Measurements from ENCODE around the gene AMOT.

The AMOT gene

DNA sequence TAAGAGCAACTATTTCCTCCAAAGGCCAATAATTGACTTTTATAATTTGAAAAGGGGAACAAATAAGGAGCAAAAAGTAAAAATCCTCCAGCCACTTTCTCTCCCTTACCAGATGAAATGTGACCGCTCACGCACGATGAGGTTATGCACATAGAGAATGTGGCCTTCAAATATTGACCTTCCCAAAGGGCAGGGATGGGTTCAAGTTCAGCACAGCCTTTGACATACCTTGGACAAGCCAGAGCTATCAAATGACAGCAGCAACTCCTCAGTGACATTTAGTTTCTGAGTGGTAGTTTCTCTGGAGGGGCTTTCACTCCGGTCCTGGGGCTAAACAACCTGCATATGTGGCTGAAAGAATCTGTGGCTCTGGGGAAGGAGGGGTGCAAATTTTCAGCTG, 50.7 kb downstream of the AMOT start:
- DNase-seq = no peak

- DNase-seq = no peak
These were observed 54.6 kb downstream of the AMOT start for GRCh38 chrX:112786076-112786475.

GRCh38 chrX:112785344-112785743, 55.3 kb downstream of the AMOT start:
- DNase-seq = no peak

GRCh38 chrX:112784692-112785091, 55.9 kb downstream of the AMOT start:
- no peak for DNase-seq

- DNase-seq = no peak
These were observed 61.5 kb downstream of the AMOT start for GRCh38 chrX:112779139-112779538.

DNA sequence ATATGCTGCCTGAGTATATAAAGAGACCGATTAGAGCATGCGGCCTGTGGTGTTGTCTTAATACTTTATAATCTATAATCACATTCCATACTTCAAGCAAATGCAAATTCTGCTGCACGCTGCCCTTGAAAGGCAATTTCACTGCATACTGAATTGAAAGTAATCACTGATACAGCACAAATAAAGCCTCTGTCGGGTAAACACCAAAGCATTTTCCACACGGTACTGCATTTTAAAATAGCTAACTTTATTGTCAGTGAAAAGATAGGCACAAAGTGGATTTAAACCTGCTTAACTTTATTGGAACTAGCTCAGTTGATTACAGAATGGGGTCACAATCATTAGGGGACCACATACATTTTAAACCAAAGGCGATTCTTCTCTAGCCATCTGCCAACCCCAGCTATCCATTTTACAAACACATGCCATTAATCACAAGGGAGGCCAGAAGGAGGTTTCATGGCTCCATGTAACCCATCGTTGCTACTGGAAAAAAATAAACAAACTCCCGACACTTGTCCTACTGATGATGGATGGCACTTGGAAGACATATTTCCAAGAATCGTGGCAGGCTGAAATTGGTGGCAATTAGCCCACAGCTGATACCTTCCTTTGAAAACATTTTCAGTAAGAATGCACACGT, 65.9 kb downstream of the AMOT start:
- DNase-seq = no peak

DNA sequence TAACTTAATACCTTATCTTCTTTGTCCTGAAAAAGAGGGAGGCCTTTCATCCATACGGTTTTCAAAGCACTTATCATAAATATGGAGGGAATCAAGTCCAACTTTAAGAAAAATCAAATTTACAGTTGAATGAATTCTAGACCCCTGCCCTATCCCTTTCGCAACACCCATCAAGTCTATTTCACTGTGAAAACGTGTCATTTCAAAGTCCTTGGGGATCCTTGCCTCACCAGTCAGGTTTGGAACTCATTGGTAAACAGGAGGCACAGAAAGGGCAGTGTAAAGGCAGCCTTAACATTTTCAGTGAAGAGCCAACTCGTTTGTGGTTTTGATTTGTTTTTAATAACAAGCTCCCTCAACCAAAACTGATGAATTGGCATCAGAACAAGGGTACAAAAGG, 66.5 kb downstream of the AMOT start:
- no peak for DNase-seq

GRCh38 chrX:112769034-112769433, 71.6 kb downstream of the AMOT start:
- DNase-seq = no peak

DNA sequence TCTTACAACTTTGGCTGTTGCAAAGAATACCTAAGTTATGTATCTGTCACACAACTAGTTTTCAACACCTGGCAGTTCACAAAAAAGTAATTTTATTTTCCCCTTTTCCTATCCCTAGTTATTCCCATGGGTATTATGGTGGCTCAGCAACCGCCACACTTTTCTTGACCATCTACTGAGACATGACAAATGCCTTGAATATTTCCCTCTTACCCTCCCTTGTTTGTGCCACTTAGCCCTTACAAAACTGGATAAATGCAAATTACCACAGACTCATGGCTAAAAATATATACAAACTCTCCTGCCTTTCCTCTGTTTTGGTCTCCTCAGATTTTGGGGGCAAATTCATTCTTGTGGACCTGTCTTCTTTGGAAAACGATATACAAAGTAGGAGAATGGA, 72.1 kb downstream of the AMOT start:
- DNase-seq = no peak

DNA sequence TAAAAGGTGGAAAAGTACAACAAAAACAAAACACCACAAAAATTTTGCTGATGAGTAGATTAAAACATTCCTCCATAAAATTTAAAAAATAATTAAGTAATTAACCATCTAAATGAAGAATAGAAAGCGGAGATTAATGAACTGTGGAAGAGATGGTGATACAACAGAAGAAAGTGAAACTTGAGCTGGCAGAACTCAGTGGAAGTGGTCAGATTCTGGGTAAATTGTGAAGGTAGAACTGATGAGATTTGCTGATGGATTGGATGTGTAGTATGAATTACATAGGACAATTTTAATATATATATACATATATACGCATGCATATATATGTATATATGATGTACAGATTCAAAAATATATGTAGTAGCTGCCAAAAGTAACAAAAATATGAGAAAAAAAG, 73.9 kb downstream of the AMOT start:
- DNase-seq = no peak

DNA sequence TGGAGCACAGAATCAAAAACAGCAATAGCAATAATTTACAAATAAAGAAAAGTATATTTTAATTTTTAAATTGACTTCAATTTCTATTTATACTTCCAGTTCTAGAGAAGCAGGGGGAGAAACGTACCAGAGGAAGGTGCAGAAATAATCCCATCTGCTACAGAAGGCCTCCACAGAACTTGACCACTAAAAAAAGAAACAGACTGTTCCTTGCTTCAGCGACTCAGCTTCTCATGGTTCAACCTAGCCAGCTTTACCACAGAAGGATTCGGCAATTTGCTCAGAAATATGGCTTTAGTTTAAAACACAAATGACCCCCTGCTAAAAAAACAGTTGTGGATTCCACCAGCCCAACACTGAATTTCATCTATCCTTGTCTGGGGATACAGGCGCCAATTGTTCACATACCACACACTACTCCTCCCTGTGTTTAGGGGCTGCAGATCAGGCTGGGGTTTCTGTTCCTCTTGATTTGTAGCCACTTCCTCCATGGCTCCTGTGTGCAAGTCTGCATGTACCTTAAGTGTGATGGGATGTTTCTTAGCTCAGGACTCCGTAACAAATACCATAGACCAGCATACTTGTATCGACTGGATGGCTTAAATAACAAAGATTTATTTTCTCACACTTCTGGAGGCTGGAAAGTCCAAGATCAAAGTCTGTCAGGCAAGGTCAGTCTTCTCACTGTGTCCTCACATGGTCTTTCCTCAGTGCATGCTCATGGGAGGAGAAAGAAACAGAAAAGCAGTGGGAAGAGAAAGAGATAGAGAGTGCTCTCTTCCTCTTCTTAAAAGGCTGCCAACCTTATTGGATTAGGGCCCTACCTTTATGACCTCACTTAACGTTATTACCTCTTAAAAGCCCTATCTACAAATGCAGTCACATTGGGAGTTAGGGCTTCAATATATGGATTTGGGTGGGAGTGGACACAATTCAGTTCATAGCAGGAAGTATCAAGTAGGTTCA, 79.1 kb downstream of the AMOT start:
- no peak for DNase-seq

GRCh38 chrX:112760697-112761096, 79.9 kb downstream of the AMOT start:
- no peak for DNase-seq

- no peak for DNase-seq
These were observed 80.7 kb downstream of the AMOT start for GRCh38 chrX:112759966-112760365.

DNA sequence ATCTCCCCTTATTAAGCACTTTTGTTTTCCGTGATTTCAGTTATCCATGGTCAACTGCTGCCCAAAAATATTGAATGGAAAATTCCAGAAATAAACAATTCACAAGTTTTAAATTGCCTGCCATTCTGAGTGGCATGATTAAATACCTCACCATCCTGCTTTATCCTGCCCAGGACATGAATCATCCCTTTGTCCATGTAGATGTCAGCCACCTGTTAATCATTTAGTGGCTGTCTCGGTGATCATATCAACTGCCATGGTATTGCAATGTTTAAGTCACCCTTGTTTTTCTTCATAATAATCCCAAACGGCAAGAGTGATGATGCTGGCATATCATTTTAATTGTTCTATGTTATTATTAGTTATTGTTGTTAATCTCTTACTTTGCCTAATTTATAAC, 81.1 kb downstream of the AMOT start:
- no peak for DNase-seq

DNA sequence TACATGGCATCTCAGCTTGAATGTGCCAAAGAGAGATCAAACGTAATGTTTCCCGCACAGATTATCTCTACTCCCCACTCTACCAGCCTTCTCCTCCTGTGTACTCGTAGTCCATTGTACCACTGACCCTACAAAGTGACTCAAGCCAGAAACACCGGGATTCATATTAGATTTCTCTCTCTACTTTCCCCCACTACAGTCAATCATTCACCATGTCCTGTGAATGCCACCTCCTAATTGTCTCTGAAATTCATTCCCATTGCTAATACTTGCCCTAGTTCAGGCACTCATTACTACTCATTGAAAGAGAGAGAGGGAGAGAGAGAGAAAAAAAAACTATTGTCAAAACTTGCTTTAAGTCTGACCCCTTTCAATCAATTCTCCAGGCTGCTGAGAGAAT, 82.7 kb downstream of the AMOT start:
- DNase-seq = no peak

GRCh38 chrX:112753116-112753515, 87.5 kb downstream of the AMOT start:
- no peak for DNase-seq

DNA sequence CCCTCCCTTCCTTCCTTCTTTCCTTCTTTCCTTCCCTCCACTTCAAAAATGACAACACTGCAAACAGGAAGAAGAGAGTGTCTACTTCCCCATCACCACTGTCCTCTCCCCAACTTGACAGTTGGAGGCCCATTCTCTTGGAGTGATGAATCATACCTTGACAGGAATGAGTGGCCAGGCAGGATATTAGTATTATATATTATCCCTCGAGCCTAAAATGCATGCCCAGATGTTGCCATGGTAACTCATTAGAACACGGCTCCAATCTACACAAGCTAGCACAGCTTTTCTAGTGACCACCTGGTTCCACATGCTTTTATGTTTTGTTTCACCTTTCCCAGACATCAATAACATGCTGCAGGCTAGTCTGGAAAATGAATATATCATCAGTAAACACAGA, 89.6 kb downstream of the AMOT start:
- DNase-seq = no peak

- DNase-seq = no peak
These were observed 93.6 kb downstream of the AMOT start for GRCh38 chrX:112746812-112747595.

DNA sequence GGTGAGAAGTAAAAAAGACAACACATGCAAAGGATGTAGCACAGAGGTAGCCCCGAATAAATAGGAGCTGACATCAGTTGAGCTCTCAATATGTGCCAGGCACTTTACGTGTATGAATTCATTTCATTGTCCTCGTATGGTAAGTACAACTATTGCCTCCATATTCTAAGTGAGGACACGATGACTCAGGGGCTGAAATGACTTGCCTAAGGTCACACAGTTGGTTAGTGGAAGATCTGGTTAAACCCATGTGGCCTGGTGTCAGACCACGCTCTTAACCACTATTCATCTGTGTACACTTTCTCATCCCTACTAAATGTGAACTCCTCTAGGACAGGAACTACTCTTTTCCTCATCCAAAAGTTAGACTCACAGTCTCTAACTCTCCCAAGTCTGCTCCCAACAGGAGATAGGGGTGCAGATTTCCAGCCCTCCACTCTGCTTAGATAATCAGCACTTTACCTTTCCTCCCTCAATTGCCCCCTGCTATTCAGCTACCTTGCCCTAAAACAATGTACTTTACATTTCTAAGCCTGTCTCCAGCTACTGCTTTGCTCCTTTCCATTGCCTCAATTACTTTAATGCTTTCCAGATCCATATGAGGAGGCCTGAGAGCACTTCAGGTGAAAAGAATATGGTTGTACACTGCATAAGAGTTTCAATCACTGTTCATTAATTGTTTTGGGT, 102.1 kb downstream of the AMOT start:
- no peak for DNase-seq

- DNase-seq = no peak
These were observed 104.3 kb downstream of the AMOT start for GRCh38 chrX:112736310-112736709.

DNA sequence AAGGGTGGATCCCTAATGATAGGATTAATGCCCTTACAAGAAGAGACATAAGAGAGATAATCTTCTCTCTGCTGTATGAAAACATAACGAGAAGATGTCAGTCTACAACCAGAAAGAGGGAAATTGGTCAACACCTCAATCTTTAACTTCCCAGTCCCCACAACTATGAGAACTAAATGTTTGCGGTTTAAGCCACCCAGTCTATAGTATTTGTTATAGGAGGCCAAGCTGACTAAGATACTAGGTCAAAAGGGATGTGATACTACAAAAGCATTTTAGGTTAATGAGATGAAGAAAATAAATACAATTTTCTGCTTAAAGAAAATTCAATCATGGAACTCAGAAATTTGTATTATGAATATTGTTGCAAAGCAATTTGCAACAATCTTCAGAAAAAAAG, 105.5 kb downstream of the AMOT start:
- no peak for DNase-seq

DNA sequence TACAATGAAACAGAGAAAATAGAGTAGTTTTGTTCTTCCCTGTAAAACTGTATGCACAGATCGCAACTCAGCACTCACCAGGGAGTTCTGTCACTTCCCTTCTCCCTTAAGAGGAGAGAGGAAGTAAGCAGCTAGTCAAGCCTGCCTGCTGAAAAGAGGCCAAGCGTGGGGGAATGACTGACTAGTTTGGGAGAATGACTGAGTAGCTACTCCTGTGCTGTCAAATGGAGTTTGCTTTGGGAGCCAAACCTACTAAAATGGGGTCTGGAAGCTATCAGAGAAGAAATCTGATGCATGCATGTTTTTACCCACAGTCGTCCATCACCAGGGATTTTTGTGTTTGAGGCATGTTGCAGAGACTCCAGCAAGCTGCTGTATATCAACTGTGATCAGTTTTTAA, 106.3 kb downstream of the AMOT start:
- DNase-seq = no peak

GRCh38 chrX:112731793-112732192, 108.8 kb downstream of the AMOT start:
- no peak for DNase-seq

Measured in NCI-H1436 (cell line).